Measurements from ENCODE around the gene SPZ1.
"Not testable (repeated sequence)": the region's sequence is repeated elsewhere in the genome, so short reads cannot be mapped to it uniquely, and the experiment has no call there.

The SPZ1 gene, protein sequence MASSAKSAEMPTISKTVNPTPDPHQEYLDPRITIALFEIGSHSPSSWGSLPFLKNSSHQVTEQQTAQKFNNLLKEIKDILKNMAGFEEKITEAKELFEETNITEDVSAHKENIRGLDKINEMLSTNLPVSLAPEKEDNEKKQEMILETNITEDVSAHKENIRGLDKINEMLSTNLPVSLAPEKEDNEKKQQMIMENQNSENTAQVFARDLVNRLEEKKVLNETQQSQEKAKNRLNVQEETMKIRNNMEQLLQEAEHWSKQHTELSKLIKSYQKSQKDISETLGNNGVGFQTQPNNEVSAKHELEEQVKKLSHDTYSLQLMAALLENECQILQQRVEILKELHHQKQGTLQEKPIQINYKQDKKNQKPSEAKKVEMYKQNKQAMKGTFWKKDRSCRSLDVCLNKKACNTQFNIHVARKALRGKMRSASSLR

DNA sequence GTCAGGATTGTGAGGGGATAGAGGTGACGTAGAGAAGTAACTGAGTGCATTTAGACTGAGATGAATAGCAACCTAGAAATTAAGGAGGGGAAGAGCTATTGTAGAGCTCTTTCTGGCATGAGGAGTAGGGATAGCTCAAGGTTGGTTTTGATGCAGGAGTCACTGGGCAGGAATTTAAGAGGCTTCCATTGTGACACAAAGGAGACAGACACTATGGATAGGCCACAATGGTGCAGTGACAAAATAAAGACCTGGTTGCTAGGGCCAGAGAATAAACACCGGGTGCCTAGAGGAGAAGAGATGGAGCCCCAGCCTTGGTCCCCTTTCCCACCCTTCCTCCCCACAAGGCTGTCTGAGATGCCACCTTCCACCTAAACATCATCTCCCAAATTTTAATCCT lies at the start of gene SPZ1:
SPZ1 (plus strand) TSS at position 301 of the 400 bp plus-strand sequence. CDS start 214 bp downstream, outside the sequence.
- no peak for DNase-seq
- Mint-ChIP-seq H3K36me3 (ENCODE audit: low read depth) (no peaks in the 10 kb centered on the region), H3K4me3 (no peak within 1 kb of the TSS), H3K4me1 (ENCODE audit: low read depth) (no peaks in the 10 kb centered on the region), H3K9me3 (no peaks in the 10 kb centered on the region), H3K27me3 (peaks cover 17% of the 10 kb centered on the region), H3K27ac (no peak within 1 kb of the TSS)

DNA sequence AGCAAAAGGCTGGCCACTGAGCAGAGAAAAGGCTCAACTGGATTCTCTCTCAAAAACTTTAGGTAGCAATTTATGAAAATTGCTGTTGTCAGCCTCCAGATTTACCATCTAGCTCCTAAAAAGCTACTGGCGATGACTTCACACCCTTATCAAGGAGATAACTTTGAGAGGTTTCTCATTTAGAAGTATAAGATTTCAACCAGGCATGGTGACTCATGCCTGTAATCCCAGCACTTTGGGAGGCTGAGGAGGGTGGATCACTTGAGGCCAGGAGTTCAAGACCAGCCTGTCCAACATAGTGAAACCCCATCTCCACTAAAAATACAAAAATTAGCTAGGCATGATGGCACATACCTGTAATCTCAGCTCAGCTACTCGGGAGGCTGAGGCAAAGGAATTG lies 49.3 kb upstream of the SPZ1 start:
- H3K27ac Mint-ChIP-seq: peak overlapping the region; percentile 88

DNA sequence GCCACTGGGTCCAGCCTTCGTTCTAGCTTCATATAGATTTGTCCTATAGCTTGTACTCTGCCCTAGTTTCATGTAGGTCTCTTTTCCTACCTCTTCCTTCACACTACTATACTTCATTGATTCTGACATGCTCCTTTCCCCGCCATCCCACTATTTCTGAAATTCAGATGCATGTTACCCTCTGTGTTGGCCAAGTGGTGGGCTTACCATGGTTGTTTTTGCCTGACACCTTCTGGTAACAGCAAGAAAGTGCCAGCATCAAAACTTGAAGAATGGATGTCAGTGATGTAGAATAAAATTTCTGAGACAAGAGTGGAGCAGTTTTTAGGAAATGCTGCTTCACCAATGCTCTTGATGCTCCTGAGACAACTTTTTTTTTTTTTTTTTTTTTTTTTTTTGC lies 44.5 kb upstream of the SPZ1 start:
- peaks cover 20% of the 10 kb centered on the region for H3K4me1 Mint-ChIP-seq (ENCODE audit: low read depth)
- no peak overlapping the region for H3K27ac Mint-ChIP-seq
- no peaks in the 10 kb centered on the region for H3K9me3 Mint-ChIP-seq
- DNase-seq: no peak
- H3K4me3 Mint-ChIP-seq: no peak overlapping the region
- H3K27me3 Mint-ChIP-seq: no peaks in the 10 kb centered on the region
- H3K36me3 Mint-ChIP-seq (ENCODE audit: low read depth): no peaks in the 10 kb centered on the region

More for the DNA sequence above, 49.3 kb upstream of the SPZ1 start:
- not testable (repeated sequence) for H3K36me3 Mint-ChIP-seq (ENCODE audit: low read depth); DNase-seq; H3K9me3 Mint-ChIP-seq; H3K27me3 Mint-ChIP-seq
- Mint-ChIP-seq H3K4me1 (ENCODE audit: low read depth) (peaks cover 35% of the 10 kb centered on the region), H3K4me3 (peak overlapping the region; percentile 39)

DNA sequence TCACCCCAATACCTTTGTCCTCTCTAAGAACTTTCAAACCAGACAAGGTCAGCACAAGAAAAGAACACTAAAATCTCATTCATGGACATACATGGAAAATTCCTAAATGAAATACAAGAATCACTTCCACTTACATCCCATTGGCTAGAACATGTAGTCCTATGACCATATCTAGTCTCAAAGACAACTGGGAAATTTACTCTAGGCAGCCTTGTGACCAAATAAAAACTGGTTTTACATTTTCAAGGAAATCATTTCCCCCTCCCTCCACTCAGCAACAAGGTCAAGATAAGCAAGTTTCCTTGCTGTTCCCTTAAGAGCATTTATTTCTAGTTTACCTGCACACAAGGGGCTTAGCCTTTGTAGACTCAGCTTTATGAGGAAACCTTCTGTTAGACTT lies 43.6 kb upstream of the SPZ1 start:
- no peak for DNase-seq
- H3K9me3 Mint-ChIP-seq: no peaks in the 10 kb centered on the region
- H3K36me3 Mint-ChIP-seq (ENCODE audit: low read depth): no peaks in the 10 kb centered on the region
- no peaks in the 10 kb centered on the region for H3K27me3 Mint-ChIP-seq
- H3K4me3 Mint-ChIP-seq: no peak overlapping the region
- peaks cover 14% of the 10 kb centered on the region for H3K4me1 Mint-ChIP-seq (ENCODE audit: low read depth)
- no peak overlapping the region for H3K27ac Mint-ChIP-seq

DNA sequence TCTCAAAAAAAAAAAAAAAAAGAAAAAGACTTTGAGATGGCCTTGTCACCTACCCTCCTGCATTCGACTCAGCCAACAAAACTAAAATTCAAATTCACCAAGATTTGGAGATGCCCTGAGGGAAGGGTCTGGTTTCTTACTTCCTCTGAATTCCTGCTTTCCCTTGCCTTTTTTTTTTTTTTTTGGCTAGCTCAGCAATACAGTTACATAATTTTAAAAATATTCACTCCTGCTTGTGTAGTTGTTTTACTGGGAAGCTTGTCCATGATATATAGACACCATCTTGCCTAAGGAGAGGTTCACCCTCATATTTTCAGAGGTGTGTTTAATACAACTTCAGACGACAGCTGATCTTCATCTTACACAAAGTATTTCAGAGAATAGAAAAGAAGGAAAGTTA lies 42.6 kb upstream of the SPZ1 start:
- Mint-ChIP-seq H3K36me3 (ENCODE audit: low read depth) (no peaks in the 10 kb centered on the region), H3K4me1 (ENCODE audit: low read depth) (peaks cover 8% of the 10 kb centered on the region), H3K27me3 (no peaks in the 10 kb centered on the region)

DNA sequence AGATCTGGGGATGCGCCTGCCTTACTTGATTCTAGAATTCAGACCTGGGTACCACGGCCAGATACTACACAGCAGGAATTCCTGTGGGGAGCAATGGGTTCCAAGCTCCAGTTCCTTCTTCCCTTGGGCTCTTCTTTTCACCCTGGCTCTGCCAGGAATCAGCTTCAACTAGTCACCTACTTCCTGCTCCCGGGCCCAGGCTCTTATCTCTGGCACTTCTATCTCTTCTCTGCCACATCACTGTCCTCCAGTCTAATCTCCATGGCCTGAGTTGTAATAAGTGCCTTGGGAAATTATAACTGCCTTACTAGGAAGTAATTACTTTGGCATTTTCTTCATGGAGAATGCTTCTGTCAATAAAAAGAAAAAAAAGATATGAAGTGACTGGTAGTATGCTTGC lies 37.7 kb upstream of the SPZ1 start:
- no peaks in the 10 kb centered on the region for H3K9me3 Mint-ChIP-seq
- no peak for DNase-seq
- H3K27ac Mint-ChIP-seq: no peak overlapping the region
- H3K36me3 Mint-ChIP-seq (ENCODE audit: low read depth): no peaks in the 10 kb centered on the region
- H3K4me3 Mint-ChIP-seq: no peak overlapping the region
- no peaks in the 10 kb centered on the region for H3K27me3 Mint-ChIP-seq
- H3K4me1 Mint-ChIP-seq (ENCODE audit: low read depth): peaks cover 24% of the 10 kb centered on the region

More for the DNA sequence above, 42.6 kb upstream of the SPZ1 start:
- Mint-ChIP-seq H3K27ac (no peak overlapping the region), H3K4me3 (no peak overlapping the region), H3K9me3 (no peaks in the 10 kb centered on the region)
- DNase-seq: no peak

DNA sequence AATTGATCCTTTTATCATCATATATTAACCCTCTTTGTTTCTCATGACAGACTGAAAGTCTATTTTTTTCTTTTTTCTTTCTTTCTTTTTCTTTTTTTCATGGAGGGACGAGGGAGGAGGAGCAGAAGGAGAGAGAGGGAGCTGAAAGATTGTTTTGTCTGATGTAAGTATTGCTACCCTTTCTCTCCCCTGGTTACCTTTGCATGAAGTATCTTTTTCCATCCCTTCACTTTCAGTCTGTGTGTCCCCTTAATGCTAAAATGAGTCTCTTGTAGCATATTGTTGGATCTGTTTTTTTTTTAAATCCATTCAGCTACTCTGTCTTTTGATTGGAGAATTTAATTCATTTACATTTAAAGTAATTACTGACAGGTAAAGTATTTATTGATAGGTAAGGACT lies 36.4 kb upstream of the SPZ1 start:
- H3K4me1 Mint-ChIP-seq (ENCODE audit: low read depth): peaks cover 24% of the 10 kb centered on the region
- H3K4me3 Mint-ChIP-seq: no peak overlapping the region
- H3K27ac Mint-ChIP-seq: no peak overlapping the region
- no peak for DNase-seq
- no peaks in the 10 kb centered on the region for H3K36me3 Mint-ChIP-seq (ENCODE audit: low read depth)
- H3K9me3 Mint-ChIP-seq: no peaks in the 10 kb centered on the region
- H3K27me3 Mint-ChIP-seq: no peaks in the 10 kb centered on the region

DNA sequence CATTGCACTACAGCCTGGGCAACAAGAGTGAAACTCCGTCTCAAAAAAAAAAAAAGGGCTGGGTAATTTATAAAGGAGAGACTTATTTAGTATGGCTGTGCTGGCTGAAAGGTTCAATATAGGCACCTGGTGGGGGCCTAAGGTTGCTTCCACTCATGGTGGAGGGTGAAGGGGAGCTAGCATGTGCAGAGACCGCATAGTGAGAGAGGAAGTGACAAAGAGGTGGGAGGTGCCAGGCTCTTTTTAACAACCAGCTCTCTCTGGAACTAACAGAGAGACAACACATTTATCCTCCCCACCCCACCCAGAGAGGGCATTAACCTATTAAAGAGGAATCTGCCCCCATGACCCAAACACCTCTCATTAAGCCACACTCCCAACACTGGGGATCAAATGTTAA lies 35.1 kb upstream of the SPZ1 start:
- DNase-seq: peak; percentile 42
- Mint-ChIP-seq H3K27ac (peak overlapping the region; percentile 58), H3K4me3 (no peak overlapping the region)

DNA sequence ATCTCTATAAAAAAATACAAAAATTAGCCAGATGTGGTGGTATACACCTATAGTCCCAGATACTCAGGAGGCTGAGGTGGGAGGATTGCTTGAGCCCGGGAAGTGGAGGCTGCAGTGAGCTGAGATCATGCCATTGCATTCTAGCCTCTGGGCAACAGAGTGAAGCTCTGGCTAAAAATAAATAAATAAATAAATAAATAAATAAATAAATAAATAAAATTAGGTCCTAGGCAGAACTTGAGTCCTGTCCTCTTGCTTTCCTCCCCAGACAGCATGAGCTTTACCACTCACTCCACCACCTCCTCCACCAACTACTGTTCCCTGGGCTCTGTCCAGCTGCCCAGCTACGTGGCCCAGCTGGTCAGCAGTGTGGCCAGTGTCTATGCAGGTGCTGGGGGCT lies 31.6 kb upstream of the SPZ1 start:
- H3K4me3 Mint-ChIP-seq: no peak overlapping the region
- H3K27me3 Mint-ChIP-seq: no peaks in the 10 kb centered on the region
- no peak overlapping the region for H3K27ac Mint-ChIP-seq
- no peak for DNase-seq
- no peaks in the 10 kb centered on the region for H3K36me3 Mint-ChIP-seq (ENCODE audit: low read depth)
- H3K4me1 Mint-ChIP-seq (ENCODE audit: low read depth): peaks cover 18% of the 10 kb centered on the region
- no peaks in the 10 kb centered on the region for H3K9me3 Mint-ChIP-seq

More for the DNA sequence above, 35.1 kb upstream of the SPZ1 start:
- Mint-ChIP-seq H3K36me3 (ENCODE audit: low read depth) (no peaks in the 10 kb centered on the region), H3K27me3 (no peaks in the 10 kb centered on the region), H3K4me1 (ENCODE audit: low read depth) (peaks cover 24% of the 10 kb centered on the region), H3K9me3 (no peaks in the 10 kb centered on the region)

DNA sequence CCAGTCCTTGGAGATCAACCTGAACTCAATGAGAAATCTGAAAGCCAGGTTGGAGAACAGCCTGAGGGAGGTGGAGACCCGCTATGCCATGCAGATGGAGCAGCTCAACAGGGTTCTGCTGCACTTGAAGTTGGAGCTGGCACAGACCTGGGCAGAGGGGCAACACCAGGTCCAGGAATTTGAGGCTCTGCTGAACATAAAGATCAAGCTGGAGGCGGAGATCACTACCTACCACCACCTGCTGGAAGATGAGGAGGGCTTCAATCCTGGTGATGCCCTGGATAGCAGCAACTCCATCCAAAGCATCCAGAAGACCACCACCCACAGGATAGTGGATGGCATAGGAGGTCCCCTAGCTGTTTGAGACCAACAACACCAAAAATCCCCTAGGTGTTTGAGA lies 30.5 kb upstream of the SPZ1 start:
- no peak for DNase-seq
- Mint-ChIP-seq H3K27me3 (no peaks in the 10 kb centered on the region), H3K9me3 (no peaks in the 10 kb centered on the region), H3K36me3 (ENCODE audit: low read depth) (no peaks in the 10 kb centered on the region), H3K4me1 (ENCODE audit: low read depth) (peaks cover 11% of the 10 kb centered on the region), H3K4me3 (no peak overlapping the region), H3K27ac (no peak overlapping the region)

DNA sequence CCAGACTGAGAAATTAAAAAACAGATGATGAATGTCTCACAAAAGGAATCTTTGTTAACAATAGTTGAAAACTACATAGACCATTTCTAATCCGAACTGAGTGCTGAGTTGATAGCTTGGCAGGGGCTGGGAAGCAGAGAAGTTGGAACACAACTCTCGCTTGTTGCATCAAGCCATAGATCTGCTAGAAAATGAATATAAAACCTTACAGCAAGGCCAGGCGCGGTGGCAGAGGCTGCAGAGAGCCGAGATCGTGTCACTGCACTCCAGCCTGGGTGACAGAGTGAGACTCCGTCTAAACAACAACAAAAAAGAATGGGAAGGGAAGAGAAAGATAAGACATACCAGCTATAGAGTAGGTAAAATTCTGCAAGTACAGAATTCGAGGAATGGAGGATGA lies 28.0 kb upstream of the SPZ1 start:
- Mint-ChIP-seq H3K4me3 (no peak overlapping the region), H3K27me3 (no peaks in the 10 kb centered on the region), H3K4me1 (ENCODE audit: low read depth) (no peaks in the 10 kb centered on the region), H3K9me3 (no peaks in the 10 kb centered on the region), H3K36me3 (ENCODE audit: low read depth) (no peaks in the 10 kb centered on the region), H3K27ac (no peak overlapping the region)
- DNase-seq: no peak

DNA sequence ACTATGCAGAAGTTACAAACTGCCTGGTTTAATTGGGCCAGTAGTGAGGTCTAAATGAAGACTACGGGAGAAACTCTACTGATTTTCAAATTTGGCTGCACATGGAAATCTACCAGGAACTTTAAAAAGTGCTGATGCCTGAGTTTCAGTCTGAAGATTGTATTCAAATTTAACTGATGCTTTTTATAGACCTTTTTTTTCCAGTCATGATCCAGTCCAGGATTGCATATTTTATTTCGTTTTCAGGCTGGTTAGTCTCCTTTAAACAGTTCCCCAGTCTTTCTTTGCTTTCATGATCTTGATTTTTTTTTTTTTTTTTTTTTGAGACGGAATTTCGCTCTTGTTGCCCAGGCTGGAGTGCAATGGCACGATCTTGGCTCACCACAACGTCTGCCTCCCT lies 23.7 kb upstream of the SPZ1 start:
- no peak for DNase-seq
- Mint-ChIP-seq H3K27me3 (no peaks in the 10 kb centered on the region), H3K36me3 (ENCODE audit: low read depth) (no peaks in the 10 kb centered on the region), H3K27ac (no peak overlapping the region), H3K4me3 (no peak overlapping the region), H3K9me3 (no peaks in the 10 kb centered on the region), H3K4me1 (ENCODE audit: low read depth) (no peaks in the 10 kb centered on the region)

DNA sequence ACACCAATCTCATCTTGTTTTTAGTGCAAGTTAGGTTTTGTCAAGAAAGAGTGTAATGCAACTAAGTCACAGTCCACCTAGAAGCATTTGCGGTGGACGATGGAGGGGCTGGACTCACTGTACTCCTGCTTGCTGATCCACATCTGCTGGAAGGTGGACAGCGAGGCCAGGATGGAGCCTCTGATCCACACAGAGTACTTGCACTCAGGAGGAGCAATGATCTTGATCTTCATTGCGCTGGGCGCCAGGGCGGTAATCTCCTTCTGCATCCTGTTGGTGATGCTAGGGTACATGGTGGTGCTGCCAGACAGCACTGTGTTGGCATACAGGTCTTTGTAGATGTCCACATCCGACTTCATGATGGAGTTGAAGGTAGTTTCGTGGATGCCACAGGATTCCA lies 20.2 kb upstream of the SPZ1 start:
- DNase-seq: no peak
- Mint-ChIP-seq H3K36me3 (ENCODE audit: low read depth) (no peaks in the 10 kb centered on the region), H3K4me3 (no peak overlapping the region), H3K27me3 (no peaks in the 10 kb centered on the region), H3K4me1 (ENCODE audit: low read depth) (no peaks in the 10 kb centered on the region), H3K27ac (no peak overlapping the region), H3K9me3 (no peaks in the 10 kb centered on the region)

DNA sequence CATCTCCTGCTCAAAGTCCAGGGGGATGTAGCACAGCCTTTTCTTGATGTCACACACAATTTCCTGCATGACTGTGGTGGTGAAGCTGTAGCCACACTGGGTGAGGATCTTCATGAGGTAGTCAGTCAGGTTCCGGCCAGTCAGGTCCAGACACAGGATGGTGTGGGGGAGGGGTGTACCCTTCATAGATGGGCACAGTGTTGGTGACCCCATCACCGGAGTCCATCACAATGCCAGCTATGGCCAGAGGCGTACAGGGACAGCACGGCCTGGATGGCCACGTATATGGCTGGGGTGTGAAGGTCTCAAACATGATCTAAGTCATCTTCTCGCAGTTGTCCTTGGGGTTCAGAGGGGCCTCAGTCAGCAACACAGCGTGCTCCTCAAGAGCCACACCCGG lies 19.7 kb upstream of the SPZ1 start:
- DNase-seq: no peak
- Mint-ChIP-seq H3K27ac (no peak overlapping the region), H3K4me1 (ENCODE audit: low read depth) (no peaks in the 10 kb centered on the region), H3K36me3 (ENCODE audit: low read depth) (no peaks in the 10 kb centered on the region), H3K4me3 (no peak overlapping the region), H3K9me3 (no peaks in the 10 kb centered on the region), H3K27me3 (no peaks in the 10 kb centered on the region)

DNA sequence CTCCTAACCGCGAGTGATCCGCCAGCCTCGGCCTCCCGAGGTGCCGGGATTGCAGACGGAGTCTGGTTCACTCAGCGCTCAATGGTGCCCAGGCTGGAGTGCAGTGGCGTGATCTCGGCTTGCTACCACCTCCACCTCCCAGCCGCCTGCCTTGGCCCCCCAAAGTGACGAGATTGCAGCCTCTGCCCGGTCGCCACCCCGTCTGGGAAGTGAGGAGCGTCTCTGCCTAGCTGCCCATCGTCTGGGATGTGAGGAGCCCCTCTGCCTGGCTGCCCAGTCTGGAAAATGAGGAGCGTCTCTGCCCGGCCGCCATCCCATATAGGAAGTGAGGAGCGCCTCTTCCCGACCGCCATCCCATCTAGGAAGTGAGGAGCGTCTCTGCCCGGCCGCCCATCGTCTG lies 19.0 kb upstream of the SPZ1 start:
- H3K4me1 Mint-ChIP-seq (ENCODE audit: low read depth); H3K27me3 Mint-ChIP-seq: not testable (repeated sequence)

DNA sequence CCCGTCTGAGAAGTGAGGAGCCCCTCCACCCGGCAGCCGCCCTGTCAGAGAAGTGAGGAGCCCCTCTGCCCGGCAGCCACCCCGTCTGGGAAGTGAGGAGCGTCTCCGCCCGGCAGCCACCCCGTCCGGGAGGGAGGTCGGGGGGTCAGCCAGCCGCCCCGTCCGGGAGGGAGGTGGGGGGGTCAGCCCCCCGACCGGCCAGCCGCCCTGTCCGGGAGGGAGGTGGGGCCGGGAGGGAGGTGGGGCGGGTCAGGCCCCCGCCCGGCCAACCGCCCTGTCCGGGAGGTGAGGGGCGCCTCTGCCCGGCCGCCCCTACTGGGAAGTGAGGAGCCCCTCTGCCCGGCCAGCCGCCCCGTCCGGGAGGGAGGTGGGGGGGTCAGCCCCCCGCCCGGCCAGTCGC lies 18.5 kb upstream of the SPZ1 start:
- not testable (repeated sequence) for H3K27me3 Mint-ChIP-seq; DNase-seq; H3K36me3 Mint-ChIP-seq (ENCODE audit: low read depth); H3K27ac Mint-ChIP-seq; H3K4me1 Mint-ChIP-seq (ENCODE audit: low read depth); H3K4me3 Mint-ChIP-seq; H3K9me3 Mint-ChIP-seq

More for the DNA sequence above, 19.0 kb upstream of the SPZ1 start:
- H3K4me3 Mint-ChIP-seq; H3K9me3 Mint-ChIP-seq; DNase-seq; H3K36me3 Mint-ChIP-seq (ENCODE audit: low read depth); H3K27ac Mint-ChIP-seq: not testable (repeated sequence)

All from activated T-cell treated with anti-CD3 and anti-CD28 coated beads, Interleukin-2, amount 50 U/mL, for 24 hours (primary cell).